ENCODE measurements around the gene TRAF3. TPM values are rescaled to one million over a fixed set of nuclear protein-coding genes. Genes with fewer than 3 reads are reported as not detected.
"Not testable (repeated sequence)": the region's sequence is repeated elsewhere in the genome, so short reads cannot be mapped to it uniquely, and the experiment has no call there.

TRAF3 gene
- total RNA-seq, 1 donor from 2014 or later = 8.5 TPM

DNA sequence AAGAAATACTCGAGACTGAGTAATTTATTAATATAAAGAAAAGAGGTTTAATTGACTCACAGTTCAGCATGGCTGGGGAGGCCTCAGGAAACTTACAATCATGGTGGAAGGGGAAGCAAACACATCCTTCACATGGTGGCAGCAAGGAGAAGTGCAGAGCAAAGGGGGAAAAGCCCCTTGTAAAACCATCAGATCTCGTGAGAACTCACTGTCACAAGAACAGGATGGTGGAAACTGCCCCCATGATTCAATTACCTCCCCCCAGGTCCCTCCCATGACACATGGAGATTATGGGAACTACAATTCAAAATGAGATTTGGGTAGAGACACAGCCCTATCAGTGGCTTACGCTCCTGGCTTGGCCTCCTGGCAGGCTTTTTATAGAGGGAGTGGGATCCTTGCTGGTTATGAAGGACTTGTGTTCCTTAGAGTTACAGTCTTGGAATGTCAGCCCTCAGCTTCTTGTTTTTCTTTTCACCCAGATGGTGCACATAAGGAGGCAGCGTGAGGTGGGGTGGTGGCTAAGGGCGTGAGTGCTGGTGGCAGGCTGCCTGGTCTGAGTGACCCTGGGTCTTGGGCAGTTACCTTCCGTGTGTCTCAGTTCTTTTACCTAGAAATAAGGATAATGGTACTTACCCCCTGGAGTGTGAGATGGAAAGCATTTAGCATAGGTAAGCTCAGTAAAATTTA, 25.7 kb downstream of the TRAF3 start:
- ATAC-seq = no peak
- DNase-seq (ENCODE audit: low spot score) = no peak

DNA sequence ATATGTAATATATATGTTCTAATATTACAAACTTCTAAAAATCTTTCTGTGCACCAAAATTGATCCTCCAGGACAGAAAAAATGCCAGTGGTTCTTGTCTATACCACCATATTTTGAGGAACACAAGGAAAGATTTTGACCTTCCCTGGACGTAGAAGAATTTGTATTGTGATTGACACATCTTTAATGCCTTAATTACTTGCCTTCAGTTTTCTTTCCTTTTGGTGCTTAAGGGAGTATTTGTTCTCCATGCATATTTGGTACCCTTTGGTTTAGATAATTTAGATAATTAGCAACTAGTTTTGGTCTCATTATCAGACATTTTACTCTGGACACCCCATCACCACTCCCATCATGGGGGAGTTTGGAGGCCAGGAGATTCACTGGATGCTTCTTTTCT, 27.6 kb downstream of the TRAF3 start:
- ATAC-seq (no peak), DNase-seq (ENCODE audit: low spot score) (no peak)

- DNase-seq (ENCODE audit: low spot score) = no peak
- ATAC-seq = no peak
Measured at GRCh38 chr14:102805371-102805891, 28.2 kb downstream of the TRAF3 start.

GRCh38 chr14:102805941-102806340, 28.7 kb downstream of the TRAF3 start:
- ATAC-seq = no peak
- no peak for DNase-seq (ENCODE audit: low spot score)

GRCh38 chr14:102806447-102806846, 29.2 kb downstream of the TRAF3 start:
- DNase-seq (ENCODE audit: low spot score) (no peak), ATAC-seq (no peak)

DNA sequence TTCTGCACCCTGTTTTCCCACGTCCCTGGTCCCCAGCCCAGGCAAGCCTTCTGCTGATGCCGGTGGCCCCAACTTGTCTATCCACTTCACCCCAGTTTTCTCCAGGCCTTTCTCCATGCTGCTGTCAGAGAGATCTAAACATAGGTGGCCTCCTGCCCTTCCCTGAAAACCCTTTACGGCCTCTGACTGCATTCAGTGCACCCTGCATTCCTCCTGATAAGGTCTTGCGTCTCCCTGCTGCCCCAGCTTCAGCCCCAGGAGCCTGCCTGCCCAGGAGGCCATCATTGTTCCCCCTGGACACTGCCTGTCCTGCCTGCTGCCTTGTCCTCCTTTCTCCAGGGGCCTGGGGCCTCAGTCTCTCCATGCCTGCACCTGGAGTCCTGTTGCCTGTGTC, 29.8 kb downstream of the TRAF3 start:
- DNase-seq (ENCODE audit: low spot score) (no peak), ATAC-seq (no peak)

DNA sequence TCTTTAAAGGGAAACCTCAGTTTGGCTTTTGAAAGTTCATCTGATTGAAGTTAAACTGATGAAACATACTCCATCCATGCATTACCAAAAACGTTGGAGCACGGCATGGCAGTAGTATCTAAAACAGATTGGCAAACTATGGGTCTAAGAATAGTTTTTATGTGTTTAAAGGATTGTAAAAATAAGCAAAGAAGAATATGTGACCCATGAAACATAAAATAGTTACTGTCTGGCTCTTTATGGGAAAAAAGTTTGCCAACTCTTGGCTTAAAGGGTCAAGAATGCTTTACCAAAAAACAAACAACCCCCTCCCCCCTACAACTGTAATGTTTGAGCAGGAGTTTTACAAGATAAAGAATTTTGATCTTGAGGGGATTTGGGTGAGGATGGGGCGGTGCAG, 32.6 kb downstream of the TRAF3 start:
- ATAC-seq = no peak
- no peak for DNase-seq (ENCODE audit: low spot score)

- ATAC-seq = no peak
- DNase-seq (ENCODE audit: low spot score) = no peak
Measured at GRCh38 chr14:102810523-102810922, 33.3 kb downstream of the TRAF3 start.

DNA sequence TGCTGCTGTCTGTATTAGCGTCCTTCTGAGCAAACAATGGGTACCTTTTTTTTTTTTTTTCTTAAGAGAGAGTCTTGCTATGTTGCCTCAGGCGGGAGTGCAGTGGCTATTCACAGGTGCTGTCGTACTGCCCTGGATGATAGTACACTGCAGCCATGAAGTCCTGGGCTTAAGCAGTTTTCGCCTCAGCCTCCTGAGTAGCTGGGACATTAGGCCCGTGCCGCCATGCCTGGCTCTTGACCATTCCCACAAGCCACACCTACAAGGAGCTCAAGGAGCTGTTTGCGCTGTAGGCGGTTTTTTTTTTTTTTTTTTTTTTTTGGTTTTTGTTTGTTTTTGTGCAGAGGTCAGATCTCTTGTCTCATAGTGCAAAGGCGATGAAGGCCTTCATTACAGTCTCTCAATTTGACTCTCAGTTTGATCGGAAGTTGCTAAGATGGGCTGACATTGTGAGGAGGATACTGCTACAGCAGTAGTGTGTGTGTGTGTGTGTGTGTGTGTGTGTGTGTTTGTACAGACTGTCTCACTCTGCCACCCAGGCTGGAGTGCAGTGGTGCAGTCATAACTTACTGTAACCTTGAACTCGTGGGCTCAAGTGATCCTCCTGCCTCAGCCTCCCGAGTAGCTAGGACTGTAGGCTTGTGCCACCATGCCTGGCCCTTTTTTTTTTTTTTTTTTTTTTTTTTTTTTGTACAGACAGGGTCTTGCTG, 34.2 kb downstream of the TRAF3 start:
- peak; percentile 22 for DNase-seq (ENCODE audit: low spot score)
- peak; percentile 36 for ATAC-seq

DNA sequence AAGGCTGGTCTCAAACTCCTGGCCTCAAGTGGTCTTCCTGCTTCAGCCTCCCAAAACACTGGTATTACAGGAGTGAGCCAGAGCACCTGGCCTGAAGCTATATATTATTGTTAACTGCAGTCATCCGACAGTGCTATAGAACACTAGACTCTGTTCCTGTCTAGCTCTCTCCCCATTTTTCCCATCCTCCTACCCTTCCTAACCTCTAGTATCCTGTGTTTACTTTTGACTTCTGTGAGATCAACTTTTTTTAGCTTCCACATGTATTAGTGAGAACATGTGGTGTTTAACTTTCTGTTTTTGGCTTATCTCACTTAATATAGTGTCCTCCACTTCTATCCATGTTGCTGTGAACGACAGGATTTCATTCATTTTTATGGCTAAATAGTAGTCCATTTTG, 34.7 kb downstream of the TRAF3 start:
- ATAC-seq = no peak
- no peak for DNase-seq (ENCODE audit: low spot score)

- DNase-seq (ENCODE audit: low spot score) = peak; percentile 8
- ATAC-seq = no peak
Measured at GRCh38 chr14:102813691-102814090, 36.4 kb downstream of the TRAF3 start.

GRCh38 chr14:102817318-102817717, 40.1 kb downstream of the TRAF3 start:
- DNase-seq (ENCODE audit: low spot score) = peak; percentile 55

GRCh38 chr14:102817942-102818940, 41.0 kb downstream of the TRAF3 start:
- peak; percentile 82 for ATAC-seq
- peak; percentile 50 for DNase-seq (ENCODE audit: low spot score)

More at GRCh38 chr14:102817318-102817717, 40.1 kb downstream of the TRAF3 start:
- ATAC-seq = peak; percentile 84

DNA sequence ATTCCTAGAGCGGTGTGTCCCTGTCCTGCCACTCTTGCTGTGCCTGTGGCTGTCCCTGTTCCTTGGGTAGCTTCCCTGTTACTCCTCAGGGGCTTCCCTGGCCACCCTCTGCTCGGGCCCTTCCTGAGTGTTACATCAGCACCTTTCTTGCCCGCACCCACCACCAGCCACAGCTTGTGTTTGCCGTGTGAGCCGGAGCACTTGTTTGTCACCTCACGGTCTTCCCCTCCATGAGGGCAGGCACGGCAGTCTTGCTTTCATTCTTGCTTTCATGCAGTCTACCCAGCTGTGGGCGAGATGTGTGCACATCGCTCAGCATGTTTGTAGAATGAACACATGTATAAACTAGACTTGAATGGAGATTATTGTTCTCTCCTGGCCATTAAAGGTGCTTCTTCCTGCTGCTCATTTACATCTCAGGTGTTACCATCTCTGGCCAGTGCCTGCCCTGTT, 42.0 kb downstream of the TRAF3 start:
- DNase-seq (ENCODE audit: low spot score) (no peak), ATAC-seq (peak; percentile 57)

GRCh38 chr14:102819747-102820330, 42.6 kb downstream of the TRAF3 start:
- DNase-seq (ENCODE audit: low spot score) (no peak), ATAC-seq (no peak)

DNA sequence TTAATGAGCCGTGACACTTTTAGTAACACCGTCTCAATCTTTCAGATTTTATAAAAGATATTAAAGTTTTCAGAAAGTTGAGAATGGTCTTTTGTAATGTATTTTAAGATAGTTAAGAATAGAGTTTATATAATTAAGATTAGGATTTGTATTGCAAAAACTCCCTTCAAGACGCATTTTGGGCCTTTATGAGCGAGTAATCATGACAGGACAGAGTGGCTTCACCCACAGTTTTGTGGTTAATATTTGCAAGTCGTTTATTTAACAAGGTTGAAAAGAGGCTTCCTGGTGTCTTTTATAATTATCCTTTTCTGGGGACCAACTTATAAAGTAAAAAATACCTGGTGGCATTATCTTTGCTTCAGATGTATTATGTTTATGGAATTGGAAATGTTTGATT, 44.0 kb downstream of the TRAF3 start:
- no peak for DNase-seq (ENCODE audit: low spot score)
- no peak for ATAC-seq

DNA sequence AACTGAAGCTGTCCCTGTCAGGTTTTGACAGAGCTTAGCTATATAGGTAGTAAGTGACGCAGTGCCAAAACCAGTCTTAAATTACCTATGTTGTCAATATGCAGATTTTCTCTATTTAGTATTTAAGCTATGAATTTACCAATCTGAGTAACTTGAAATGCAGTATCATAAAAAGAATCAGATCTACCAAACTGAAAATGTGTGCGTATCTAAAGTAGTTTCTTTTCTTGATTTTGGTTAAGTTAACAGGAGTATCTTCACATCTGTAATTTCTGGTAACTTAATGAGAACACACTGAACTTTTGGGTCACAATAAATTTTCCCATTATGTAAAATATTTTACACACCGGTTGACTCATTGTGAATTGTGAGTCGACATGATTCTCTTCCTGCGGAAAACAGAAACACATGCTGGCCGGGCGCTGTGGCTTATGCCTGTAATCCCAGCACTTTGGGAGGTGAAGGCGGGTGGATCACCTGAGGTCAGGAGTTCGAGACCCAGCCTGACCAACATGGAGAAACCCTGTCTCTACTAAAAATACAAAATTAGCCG, 45.1 kb downstream of the TRAF3 start:
- no peak for ATAC-seq
- DNase-seq (ENCODE audit: low spot score) = no peak

- not testable (repeated sequence) for ATAC-seq; DNase-seq (ENCODE audit: low spot score)
Measured at GRCh38 chr14:102822887-102823286, 45.6 kb downstream of the TRAF3 start.

DNA sequence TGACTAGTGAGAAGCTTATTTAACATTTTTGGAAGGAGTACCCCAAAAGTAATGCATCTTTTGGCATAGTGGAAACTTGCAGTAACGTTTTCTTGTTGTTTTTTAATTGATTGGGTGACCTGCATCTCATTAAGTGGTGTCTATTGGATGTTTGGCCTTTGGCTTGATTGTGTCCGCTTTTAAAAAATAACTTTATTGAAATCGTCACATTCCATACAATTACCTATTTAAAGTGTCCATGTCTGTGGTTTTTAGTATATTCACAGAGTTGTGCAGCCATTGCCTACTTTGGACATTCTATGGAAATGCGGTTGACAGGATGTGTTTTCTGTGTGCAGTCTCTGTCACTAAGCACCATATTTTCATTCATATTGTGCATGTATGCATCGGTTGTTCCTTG, 46.3 kb downstream of the TRAF3 start:
- ATAC-seq = no peak

GRCh38 chr14:102824832-102825231, 47.6 kb downstream of the TRAF3 start:
- DNase-seq (ENCODE audit: low spot score) (peak; percentile 85), ATAC-seq (peak; percentile 99)

More for the DNA sequence above, 46.3 kb downstream of the TRAF3 start:
- DNase-seq (ENCODE audit: low spot score) = no peak

Data from left lobe of liver (tissue), 2 donors.